HG03439 (cell line): ENCODE data around the gene RYR1.
"Not testable (repeated sequence)": the region's sequence is repeated elsewhere in the genome, so short reads cannot be mapped to it uniquely, and the experiment has no call there.

Experiments
- ATAC-seq: cut with Tn5 transposase; IDR thresholded peaks from one replicate; pipeline ENCODE4 v1.9.1; 2021; ENCODE audit warnings: mild to moderate bottlenecking, moderate library complexity; ENCODE audit not compliant: unreplicated experiment

RYR1 gene

GRCh38 chr19:38455031-38455430, 21.5 kb downstream of the RYR1 start:
- no peak for ATAC-seq

DNA sequence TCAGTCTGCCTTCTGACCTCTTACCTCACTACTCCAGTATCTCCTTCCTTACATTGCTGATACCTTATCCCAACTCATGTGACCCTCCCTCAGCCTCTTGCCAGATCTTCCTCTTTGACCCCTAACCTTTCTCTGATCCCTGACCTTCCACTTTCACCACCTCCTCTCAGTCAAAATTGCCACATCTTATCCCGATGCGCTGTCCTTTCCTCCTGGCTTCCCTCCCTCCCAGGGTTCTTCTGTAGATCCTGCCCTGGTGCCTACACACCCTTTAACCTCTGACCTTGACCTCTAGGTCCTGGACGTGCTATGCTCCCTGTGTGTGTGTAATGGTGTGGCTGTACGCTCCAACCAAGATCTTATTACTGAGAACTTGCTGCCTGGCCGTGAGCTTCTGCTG, 23.7 kb downstream of the RYR1 start:
- ATAC-seq = no peak

- ATAC-seq = no peak
Measured at GRCh38 chr19:38457690-38458405, 24.4 kb downstream of the RYR1 start.

- no peak for ATAC-seq
Measured at GRCh38 chr19:38458991-38459390, 25.5 kb downstream of the RYR1 start.

- no peak for ATAC-seq
Measured at GRCh38 chr19:38463365-38463764, 29.9 kb downstream of the RYR1 start.

GRCh38 chr19:38464421-38465082, 31.1 kb downstream of the RYR1 start:
- no peak for ATAC-seq

- no peak for ATAC-seq
Measured at GRCh38 chr19:38466050-38466449, 32.6 kb downstream of the RYR1 start.

GRCh38 chr19:38467541-38468525, 34.3 kb downstream of the RYR1 start:
- ATAC-seq = no peak

DNA sequence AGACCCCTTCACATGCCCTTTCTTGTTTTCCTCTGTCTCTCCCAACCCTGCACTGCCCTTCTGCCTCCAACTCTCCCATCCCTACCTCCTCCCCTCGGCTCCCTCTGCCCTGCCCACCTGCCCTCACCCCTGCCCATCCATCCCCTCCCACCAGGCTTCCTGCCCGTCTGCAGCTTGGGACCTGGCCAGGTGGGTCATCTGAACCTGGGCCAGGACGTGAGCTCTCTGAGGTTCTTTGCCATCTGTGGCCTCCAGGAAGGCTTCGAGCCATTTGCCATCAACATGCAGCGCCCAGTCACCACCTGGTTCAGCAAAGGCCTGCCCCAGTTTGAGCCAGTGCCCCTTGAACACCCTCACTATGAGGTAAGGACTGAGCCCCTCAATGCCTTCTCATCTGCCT, 35.7 kb downstream of the RYR1 start:
- ATAC-seq = no peak

GRCh38 chr19:38470788-38471480, 37.4 kb downstream of the RYR1 start:
- ATAC-seq = no peak

DNA sequence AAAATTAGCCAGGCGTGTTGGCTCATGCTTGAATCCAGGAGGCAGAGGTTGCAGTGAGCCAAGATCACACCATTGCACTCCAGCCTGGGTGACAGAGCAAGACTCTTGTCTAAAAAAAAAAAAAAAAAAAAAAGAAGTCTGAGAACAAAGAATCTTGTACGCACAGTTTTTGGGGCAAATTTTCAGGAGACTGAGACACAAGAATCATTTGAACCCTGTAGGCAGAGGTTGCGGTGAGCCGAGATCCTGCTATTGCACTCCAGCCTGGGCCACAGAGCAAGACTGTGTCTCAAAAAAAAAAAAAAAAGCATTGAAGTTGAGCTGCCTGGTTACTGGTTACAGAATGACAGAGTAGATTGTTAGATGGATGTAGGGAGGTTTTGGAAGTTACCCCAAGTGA, 39.2 kb downstream of the RYR1 start:
- ATAC-seq = not testable (repeated sequence)

GRCh38 chr19:38473201-38473600, 39.7 kb downstream of the RYR1 start:
- ATAC-seq = no peak

DNA sequence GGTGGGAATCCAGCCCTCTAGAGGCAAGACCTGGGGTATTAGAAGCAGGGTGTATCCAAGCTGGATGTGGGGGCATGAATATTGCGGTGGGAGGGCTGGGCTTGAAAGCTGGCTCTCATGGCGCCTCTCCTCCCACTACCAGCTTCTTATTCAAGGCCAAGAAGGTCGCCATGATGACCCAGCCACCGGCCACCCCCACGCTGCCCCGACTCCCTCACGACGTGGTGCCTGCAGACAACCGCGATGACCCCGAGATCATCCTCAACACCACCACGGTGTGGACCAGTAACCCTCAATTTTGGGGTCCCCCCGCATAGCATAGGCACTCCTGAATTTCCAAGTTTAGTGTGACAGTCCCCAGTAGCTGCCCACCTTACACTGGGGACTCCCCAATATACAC, 41.7 kb downstream of the RYR1 start:
- no peak for ATAC-seq

DNA sequence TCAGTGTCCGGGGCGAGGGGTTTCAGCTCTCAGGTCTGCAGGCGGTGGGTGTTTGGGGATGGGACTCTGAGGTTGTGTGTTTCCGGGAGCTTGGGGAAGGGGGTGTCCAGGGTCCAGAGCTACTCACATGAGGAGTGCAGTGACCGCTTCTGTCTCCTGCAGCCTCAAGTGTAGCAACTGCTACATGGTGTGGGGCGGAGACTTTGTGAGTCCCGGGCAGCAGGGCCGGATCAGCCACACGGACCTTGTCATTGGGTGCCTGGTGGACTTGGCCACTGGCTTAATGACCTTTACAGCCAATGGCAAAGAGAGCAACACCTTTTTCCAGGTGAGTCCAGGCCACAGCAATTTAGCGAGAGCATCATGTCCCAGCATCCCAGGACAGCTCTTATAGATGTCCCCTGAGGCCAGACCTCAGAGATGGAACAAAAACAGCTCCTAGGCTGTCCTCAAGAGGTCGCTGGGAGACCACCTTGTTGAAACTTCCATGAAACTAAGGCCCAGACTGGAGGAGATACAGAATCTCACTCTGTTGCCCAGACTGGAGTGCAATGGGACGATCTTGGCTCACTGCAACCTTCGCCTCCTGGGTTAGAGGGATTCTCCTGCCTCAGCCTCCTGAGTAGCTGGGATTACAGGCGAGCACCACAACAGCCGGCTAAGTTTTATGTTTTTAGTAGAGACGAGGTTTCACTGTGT, 44.9 kb downstream of the RYR1 start:
- no peak for ATAC-seq

- no peak for ATAC-seq
Measured at GRCh38 chr19:38482496-38482895, 49.0 kb downstream of the RYR1 start.

GRCh38 chr19:38483016-38483630, 49.6 kb downstream of the RYR1 start:
- no peak for ATAC-seq

- no peak for ATAC-seq
Measured at GRCh38 chr19:38484747-38485146, 51.3 kb downstream of the RYR1 start.

DNA sequence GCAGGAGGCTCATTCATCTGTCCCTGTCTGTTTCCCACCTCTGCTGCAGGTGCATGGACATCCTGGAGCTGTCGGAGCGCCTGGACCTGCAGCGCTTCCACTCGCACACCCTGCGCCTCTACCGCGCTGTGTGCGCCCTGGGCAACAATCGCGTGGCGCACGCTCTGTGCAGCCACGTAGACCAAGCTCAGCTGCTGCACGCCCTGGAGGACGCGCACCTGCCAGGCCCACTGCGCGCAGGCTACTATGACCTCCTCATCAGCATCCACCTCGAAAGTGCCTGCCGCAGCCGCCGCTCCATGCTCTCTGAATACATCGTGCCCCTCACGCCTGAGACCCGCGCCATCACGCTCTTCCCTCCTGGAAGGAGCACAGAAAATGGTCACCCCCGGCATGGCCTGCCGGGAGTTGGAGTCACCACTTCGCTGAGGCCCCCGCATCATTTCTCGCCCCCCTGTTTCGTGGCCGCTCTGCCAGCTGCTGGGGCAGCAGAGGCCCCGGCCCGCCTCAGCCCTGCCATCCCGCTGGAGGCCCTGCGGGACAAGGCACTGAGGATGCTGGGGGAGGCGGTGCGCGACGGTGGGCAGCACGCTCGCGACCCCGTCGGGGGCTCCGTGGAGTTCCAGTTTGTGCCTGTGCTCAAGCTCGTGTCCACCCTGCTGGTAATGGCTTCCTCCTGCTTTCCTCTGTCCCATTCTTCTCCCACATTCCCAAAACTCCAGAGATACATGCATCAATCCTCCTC, 52.2 kb downstream of the RYR1 start:
- no peak for ATAC-seq

DNA sequence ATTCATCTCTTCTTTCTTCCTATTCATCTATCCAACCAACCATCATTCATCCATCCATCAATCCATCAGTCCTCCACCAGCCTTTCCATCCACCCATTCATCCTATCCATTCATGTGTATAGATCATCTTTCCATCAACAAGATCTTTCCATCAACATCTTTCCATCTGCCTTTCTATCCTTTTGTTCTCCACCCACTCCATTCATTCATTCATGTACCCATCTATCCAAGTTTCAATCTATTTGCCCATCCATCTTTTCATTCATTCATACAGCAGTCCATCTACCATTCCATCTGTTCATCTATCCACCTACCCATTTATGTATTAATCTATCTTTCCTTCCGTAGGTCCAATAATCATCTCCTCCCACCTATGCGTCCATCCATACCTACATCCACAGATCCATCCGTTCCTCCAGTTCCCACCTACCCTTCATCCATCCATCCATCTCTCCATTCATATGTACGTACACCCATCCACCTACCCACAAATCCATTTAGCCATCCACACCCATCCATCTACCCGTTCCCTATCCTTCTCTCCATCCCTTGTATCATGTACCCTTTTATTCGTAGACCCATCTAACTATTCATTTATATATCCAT, 53.3 kb downstream of the RYR1 start:
- no peak for ATAC-seq
